ENCODE measurements around the gene EXOC7. TPM values are rescaled to one million over a fixed set of nuclear protein-coding genes. Genes with fewer than 3 reads are reported as not detected.
A peak's percentile ranks its signal among the peaks of the same experiment; 100 is the strongest.

Gene EXOC7
- total RNA-seq, 2 experiments from 2014 or later: 88.1 to 90.6 TPM

- peaks cover 57% of the 10 kb centered on the region for H3K36me3 Mint-ChIP-seq (ENCODE audit: low read depth)
- ATAC-seq (ENCODE audit: poor library complexity) (no peak), DNase-seq (no peak)
- H3K27ac Mint-ChIP-seq: peak overlapping the region; percentile 99
- intact Hi-C loops (cut with DNase I, micrococcal nuclease): no loop called here
- CTCF ChIA-PET: interaction anchor here (1.0 kb wide), 1 partner anchor 130 kb away, joined by 4 read pairs; no protein-coding TSS in a partner anchor
- H3K9me3 ChIP-seq (ENCODE audit: control insufficient read depth in 1 of 2, insufficient read depth in 1 of 2, low read length in 2 of 2): peaks cover 0 to 4% of the 10 kb centered on the region in 2 experiments
- H3K27me3 Mint-ChIP-seq: no peaks in the 10 kb centered on the region
- peaks cover 69% of the 10 kb centered on the region for H3K4me1 ChIP-seq (ENCODE audit: insufficient read depth, low read length)
- H3K4me3 Mint-ChIP-seq: no peak overlapping the region
- H3K9me3 Mint-ChIP-seq: no peaks in the 10 kb centered on the region
- TF ChIP-seq, protein P1, sequence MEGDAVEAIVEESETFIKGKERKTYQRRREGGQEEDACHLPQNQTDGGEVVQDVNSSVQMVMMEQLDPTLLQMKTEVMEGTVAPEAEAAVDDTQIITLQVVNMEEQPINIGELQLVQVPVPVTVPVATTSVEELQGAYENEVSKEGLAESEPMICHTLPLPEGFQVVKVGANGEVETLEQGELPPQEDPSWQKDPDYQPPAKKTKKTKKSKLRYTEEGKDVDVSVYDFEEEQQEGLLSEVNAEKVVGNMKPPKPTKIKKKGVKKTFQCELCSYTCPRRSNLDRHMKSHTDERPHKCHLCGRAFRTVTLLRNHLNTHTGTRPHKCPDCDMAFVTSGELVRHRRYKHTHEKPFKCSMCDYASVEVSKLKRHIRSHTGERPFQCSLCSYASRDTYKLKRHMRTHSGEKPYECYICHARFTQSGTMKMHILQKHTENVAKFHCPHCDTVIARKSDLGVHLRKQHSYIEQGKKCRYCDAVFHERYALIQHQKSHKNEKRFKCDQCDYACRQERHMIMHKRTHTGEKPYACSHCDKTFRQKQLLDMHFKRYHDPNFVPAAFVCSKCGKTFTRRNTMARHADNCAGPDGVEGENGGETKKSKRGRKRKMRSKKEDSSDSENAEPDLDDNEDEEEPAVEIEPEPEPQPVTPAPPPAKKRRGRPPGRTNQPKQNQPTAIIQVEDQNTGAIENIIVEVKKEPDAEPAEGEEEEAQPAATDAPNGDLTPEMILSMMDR (IDR thresholded peaks at IDR 0.05): no peak
- POLR2A ChIA-PET: interaction anchor here (1.0 to 4.6 kb wide), 2 partner anchors 8 to 43 kb away, joined by 4 to 29 read pairs; partner anchors contain the start of gene FOXJ1
- H3K36me3 ChIP-seq (ENCODE audit: insufficient read depth, low read length): peaks cover 21% of the 10 kb centered on the region
- no peak overlapping the region for H3K4me3 ChIP-seq (ENCODE audit: low read length)
- peaks cover 82% of the 10 kb centered on the region for H3K4me1 Mint-ChIP-seq (ENCODE audit: low read depth)
- H3K27me3 ChIP-seq (ENCODE audit: control insufficient read depth in 1 of 2, insufficient read depth in 2 of 2, low read length in 2 of 2): no peaks in the 10 kb centered on the region
- H3K27ac ChIP-seq (ENCODE audit: low read depth in 1 of 2, low read length in 2 of 2): no peak overlapping the region
These were observed 45.6 kb upstream of the EXOC7 start for GRCh38 chr17:76149214-76149613.

DNA sequence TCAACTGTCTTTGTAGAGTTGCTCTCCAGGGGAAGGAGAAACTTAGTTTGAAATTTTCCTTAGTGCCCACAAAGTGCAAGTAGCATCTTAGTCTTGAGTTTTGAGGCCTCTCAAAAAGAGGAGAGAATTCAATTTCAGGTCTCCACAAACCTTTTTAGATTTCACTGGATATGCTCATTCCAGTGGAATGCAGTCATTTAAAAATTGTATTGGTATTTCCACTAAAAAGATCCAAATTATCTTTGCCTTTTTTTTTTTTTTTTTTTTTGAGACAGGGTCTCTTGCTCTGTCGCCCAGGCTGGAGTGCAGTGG is 44.4 kb upstream of the EXOC7 start:
- peaks cover 0 to 4% of the 10 kb centered on the region in 2 experiments for H3K9me3 ChIP-seq (ENCODE audit: control insufficient read depth in 1 of 2, insufficient read depth in 1 of 2, low read length in 2 of 2)
- Mint-ChIP-seq H3K27me3 (no peaks in the 10 kb centered on the region), H3K9me3 (no peaks in the 10 kb centered on the region), H3K4me1 (ENCODE audit: low read depth) (peaks cover 81% of the 10 kb centered on the region), H3K36me3 (ENCODE audit: low read depth) (peaks cover 44% of the 10 kb centered on the region), H3K4me3 (no peak overlapping the region), H3K27ac (peak overlapping the region; percentile 97)
- intact Hi-C loops (cut with DNase I, micrococcal nuclease): no loop called here
- H3K36me3 ChIP-seq (ENCODE audit: insufficient read depth, low read length): peaks cover 10% of the 10 kb centered on the region
- no peak overlapping the region for H3K27ac ChIP-seq (ENCODE audit: low read depth in 1 of 2, low read length in 2 of 2)
- H3K27me3 ChIP-seq (ENCODE audit: control insufficient read depth in 1 of 2, insufficient read depth in 2 of 2, low read length in 2 of 2): no peaks in the 10 kb centered on the region
- no peak overlapping the region for H3K4me3 ChIP-seq (ENCODE audit: low read length)
- no peak for ATAC-seq (ENCODE audit: poor library complexity)
- TF ChIP-seq, protein P1 (IDR thresholded peaks at IDR 0.05): no peak
- H3K4me1 ChIP-seq (ENCODE audit: insufficient read depth, low read length): peaks cover 70% of the 10 kb centered on the region
- POLR2A ChIA-PET: no interaction called here
- CTCF ChIA-PET: no interaction called here
- DNase-seq: no peak

DNA sequence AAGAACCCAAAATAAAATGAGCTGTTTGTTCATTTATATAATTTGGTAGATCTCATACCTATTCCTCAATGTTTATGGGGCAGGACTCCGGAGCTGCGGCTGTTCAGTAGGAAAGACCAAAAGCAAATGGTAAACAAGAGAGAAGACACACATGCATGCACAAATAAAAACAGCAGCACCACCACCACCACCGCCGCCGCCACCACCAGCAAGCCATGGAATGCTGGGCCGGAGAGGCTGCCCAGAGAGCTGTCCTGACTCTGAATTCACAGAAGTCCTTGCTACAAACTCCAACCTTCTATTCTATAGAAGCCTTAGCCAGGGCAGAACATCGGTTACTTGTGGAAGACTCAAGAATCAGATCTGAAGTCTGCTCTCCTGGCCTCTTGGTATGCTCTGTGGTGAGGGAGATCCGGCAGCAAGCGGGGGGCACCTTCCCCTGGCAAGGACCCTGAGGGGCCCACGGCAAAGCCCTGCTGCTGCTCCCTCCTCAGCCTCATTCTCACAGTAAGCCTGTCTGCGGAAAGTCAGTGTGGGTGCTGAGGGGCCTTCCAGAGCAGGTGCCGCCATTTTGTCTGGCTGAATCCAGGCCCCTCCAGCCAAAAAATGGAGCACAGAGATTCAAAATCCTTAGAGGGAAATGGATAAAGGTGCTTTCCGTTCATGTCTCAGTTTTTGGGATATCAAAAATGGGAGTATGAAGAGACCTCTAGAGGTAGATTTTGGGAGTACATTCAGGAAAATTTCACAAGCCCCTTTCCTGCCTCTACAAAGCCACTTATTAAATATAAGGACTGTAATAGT is 43.8 kb upstream of the EXOC7 start:
- H3K4me1 Mint-ChIP-seq (ENCODE audit: low read depth): peaks cover 81% of the 10 kb centered on the region
- Histone ChIP-seq H3K4me3 (ENCODE audit: low read length) (no peak overlapping the region), H3K4me1 (ENCODE audit: insufficient read depth, low read length) (peaks cover 70% of the 10 kb centered on the region), H3K9me3 (ENCODE audit: control insufficient read depth in 1 of 2, insufficient read depth in 1 of 2, low read length in 2 of 2) (peaks cover 0 to 4% of the 10 kb centered on the region in 2 experiments), H3K27me3 (ENCODE audit: control insufficient read depth in 1 of 2, insufficient read depth in 2 of 2, low read length in 2 of 2) (no peaks in the 10 kb centered on the region), H3K27ac (ENCODE audit: low read depth in 1 of 2, low read length in 2 of 2) (peak overlapping the region in 1 of 2 donors; percentile 84), H3K36me3 (ENCODE audit: insufficient read depth, low read length) (peaks cover 10% of the 10 kb centered on the region)
- no peaks in the 10 kb centered on the region for H3K27me3 Mint-ChIP-seq
- intact Hi-C loops (cut with DNase I, micrococcal nuclease): no loop called here
- no peak for ATAC-seq (ENCODE audit: poor library complexity)
- ChIA-PET CTCF (no interaction called here), POLR2A (interaction anchor here (1.4 to 2.8 kb wide), 2 partner anchors 14 to 21 kb away, joined by 3 to 11 read pairs; no protein-coding TSS in a partner anchor)
- H3K27ac Mint-ChIP-seq: peak overlapping the region; percentile 97
- no peak for DNase-seq
- H3K9me3 Mint-ChIP-seq: no peaks in the 10 kb centered on the region
- peaks cover 39% of the 10 kb centered on the region for H3K36me3 Mint-ChIP-seq (ENCODE audit: low read depth)
- H3K4me3 Mint-ChIP-seq: no peak overlapping the region
- TF ChIP-seq, protein P1 (IDR thresholded peaks at IDR 0.05): no peak
